Gastroesophageal sphincter (tissue), 3 donors: ENCODE data around the gene TANGO6.
A peak's percentile ranks its signal among the peaks of the same experiment; 100 is the strongest.

ENCODE experiments used
- POLR2A ChIP-seq, 2 donors: fragments of 450-650 bp; IDR thresholded peaks; one replicate each; pipeline ENCODE4 v1.6.1; 2017; ENCODE audit warnings: antibody characterized with exemption in 2 of 2, mild to moderate bottlenecking in 2 of 2, moderate library complexity in 1 of 2
- POLR2AphosphoS5 ChIP-seq: sonication (generic); formaldehyde crosslinking; IDR thresholded peaks from one replicate; pipeline ENCODE4 v1.6.1; 2017; ENCODE audit warnings: antibody characterized with exemption
- TF ChIP-seq, protein P1 (sequence below), 4 experiments: fragments of 200-600 bp in 2 of 4; fragments of 450-650 bp in 2 of 4; sonication (generic) in 1 of 4; IDR thresholded peaks; one replicate each; pipeline ENCODE4 v1.5.1; 2017 to 2019; ENCODE audit warnings: antibody characterized with exemption in 4 of 4, mild to moderate bottlenecking in 2 of 4, moderate library complexity in 2 of 4

DNA sequence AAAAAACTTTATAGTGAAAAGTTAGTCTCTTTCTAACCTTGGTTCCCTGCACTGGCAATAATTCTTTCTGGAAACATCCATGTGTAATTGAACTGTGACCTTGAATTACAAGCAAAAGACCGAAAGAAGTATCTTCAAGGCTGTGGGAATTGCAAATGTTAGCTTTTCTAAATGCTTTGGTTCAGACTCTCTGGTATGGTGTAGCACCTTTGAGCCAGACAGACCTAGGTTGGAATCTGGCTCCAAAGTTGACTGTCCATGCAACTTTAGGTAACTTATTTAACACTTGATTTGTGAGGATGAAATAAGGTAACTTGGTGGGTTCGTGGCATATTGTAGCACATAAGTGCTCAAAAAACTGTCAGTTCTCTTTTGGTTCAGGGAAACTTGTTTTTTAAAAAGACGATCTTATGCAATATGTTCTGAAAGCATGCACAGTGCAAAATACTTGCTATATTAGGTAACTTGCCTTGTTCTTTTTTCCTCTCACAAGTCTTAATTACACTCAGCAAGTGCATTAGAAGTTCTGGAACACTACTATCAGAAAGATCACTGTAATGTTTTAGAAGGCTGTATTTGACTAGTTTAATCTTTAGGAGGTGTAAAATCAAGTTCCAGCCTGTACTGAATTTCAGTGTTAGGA is 46.3 kb downstream of the TANGO6 start:
- peak; percentile 30 for TF ChIP-seq POLR2AphosphoS5
- TF ChIP-seq POLR2A (IDR thresholded peaks at IDR 0.05), result no peak
- TF ChIP-seq, protein P1, sequence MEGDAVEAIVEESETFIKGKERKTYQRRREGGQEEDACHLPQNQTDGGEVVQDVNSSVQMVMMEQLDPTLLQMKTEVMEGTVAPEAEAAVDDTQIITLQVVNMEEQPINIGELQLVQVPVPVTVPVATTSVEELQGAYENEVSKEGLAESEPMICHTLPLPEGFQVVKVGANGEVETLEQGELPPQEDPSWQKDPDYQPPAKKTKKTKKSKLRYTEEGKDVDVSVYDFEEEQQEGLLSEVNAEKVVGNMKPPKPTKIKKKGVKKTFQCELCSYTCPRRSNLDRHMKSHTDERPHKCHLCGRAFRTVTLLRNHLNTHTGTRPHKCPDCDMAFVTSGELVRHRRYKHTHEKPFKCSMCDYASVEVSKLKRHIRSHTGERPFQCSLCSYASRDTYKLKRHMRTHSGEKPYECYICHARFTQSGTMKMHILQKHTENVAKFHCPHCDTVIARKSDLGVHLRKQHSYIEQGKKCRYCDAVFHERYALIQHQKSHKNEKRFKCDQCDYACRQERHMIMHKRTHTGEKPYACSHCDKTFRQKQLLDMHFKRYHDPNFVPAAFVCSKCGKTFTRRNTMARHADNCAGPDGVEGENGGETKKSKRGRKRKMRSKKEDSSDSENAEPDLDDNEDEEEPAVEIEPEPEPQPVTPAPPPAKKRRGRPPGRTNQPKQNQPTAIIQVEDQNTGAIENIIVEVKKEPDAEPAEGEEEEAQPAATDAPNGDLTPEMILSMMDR (IDR thresholded peaks at IDR 0.05), result no peak
